B cell (primary cell): ENCODE data around the gene PANK2.

Experiments used
- EZH2 ChIP-seq: IDR thresholded peaks from 2 replicates; pipeline ENCODE4 v1.6.1; 2012; ENCODE audit warnings: borderline replicate concordance, low read depth, mild to moderate bottlenecking, moderate library complexity, low read length; ENCODE audit not compliant: insufficient read depth, poor library complexity, severe bottlenecking
- TF ChIP-seq, protein P1 (sequence below): fragments of 200-600 bp; IDR thresholded peaks from one replicate; pipeline ENCODE4 v1.8.0; 2022; ENCODE audit warnings: antibody characterized with exemption, mild to moderate bottlenecking

DNA sequence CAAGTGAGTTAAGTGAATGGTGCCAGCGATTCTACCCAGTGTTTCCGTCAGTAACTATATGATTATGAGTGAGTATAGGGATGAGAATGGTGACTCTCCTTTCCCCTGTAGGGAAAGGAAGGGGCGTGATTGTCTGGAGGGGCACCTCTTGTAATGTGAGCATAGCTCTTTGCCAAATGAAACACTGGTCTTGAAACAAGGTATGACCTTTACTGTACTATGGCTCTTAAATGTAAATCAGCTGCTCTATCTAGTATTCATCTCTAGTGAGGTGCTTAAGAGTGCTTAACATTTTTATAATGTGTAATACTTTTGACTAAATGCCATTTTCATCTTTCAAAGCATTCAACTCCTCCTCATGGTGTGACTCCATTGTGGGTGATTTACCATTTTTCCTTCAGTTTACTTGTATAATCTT lies 11.0 kb downstream of the PANK2 start:
- TF ChIP-seq, protein P1, sequence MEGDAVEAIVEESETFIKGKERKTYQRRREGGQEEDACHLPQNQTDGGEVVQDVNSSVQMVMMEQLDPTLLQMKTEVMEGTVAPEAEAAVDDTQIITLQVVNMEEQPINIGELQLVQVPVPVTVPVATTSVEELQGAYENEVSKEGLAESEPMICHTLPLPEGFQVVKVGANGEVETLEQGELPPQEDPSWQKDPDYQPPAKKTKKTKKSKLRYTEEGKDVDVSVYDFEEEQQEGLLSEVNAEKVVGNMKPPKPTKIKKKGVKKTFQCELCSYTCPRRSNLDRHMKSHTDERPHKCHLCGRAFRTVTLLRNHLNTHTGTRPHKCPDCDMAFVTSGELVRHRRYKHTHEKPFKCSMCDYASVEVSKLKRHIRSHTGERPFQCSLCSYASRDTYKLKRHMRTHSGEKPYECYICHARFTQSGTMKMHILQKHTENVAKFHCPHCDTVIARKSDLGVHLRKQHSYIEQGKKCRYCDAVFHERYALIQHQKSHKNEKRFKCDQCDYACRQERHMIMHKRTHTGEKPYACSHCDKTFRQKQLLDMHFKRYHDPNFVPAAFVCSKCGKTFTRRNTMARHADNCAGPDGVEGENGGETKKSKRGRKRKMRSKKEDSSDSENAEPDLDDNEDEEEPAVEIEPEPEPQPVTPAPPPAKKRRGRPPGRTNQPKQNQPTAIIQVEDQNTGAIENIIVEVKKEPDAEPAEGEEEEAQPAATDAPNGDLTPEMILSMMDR, result no peak
- no peak for TF ChIP-seq EZH2
